Measurements from ENCODE around the gene DDIT3.

The DDIT3 gene

GRCh38 chr12:57485695-57486094, 34.6 kb downstream of the DDIT3 start:
- DNase-seq (ENCODE audit: low read depth in 3 of 3) = no peak

- no peak for DNase-seq (ENCODE audit: low read depth in 3 of 3)
Measured at GRCh38 chr12:57483466-57483865, 36.8 kb downstream of the DDIT3 start.

- no peak for DNase-seq (ENCODE audit: low read depth in 3 of 3)
Measured at GRCh38 chr12:57481671-57482070, 38.6 kb downstream of the DDIT3 start.

- peak in 1 of 3 experiments; percentile 23 for DNase-seq (ENCODE audit: low read depth in 3 of 3)
Measured at GRCh38 chr12:57479376-57480115, 40.8 kb downstream of the DDIT3 start, which contains the start of gene ARHGAP9. Gene ARHGAP9 (minus strand): TSS chr12:57479866. CDS start chr12:57479406, 460 bp downstream.

GRCh38 chr12:57479043-57479375, 41.3 kb downstream of the DDIT3 start:
- DNase-seq (ENCODE audit: low read depth in 3 of 3) = no peak

- no peak for DNase-seq (ENCODE audit: low read depth in 3 of 3)
Measured at GRCh38 chr12:57477710-57478681, 42.3 kb downstream of the DDIT3 start.

- DNase-seq (ENCODE audit: low read depth in 3 of 3) = no peak
Measured at GRCh38 chr12:57476993-57477709, 43.2 kb downstream of the DDIT3 start.

GRCh38 chr12:57476162-57476992, 43.9 kb downstream of the DDIT3 start:
- peak; percentile 55 to 80 (median 55) for DNase-seq (ENCODE audit: low read depth in 3 of 3)

GRCh38 chr12:57475271-57476161, 44.8 kb downstream of the DDIT3 start:
- no peak for DNase-seq (ENCODE audit: low read depth in 3 of 3)

GRCh38 chr12:57474862-57475261, 45.5 kb downstream of the DDIT3 start:
- no peak for DNase-seq (ENCODE audit: low read depth in 3 of 3)

GRCh38 chr12:57474430-57474829, 45.9 kb downstream of the DDIT3 start:
- no peak for DNase-seq (ENCODE audit: low read depth in 3 of 3)

- no peak for DNase-seq (ENCODE audit: low read depth in 3 of 3)
Measured at GRCh38 chr12:57473886-57474285, 46.4 kb downstream of the DDIT3 start.

GRCh38 chr12:57473392-57473791, 46.9 kb downstream of the DDIT3 start:
- DNase-seq (ENCODE audit: low read depth in 3 of 3) = no peak

- no peak for DNase-seq (ENCODE audit: low read depth in 3 of 3)
Measured at GRCh38 chr12:57472391-57472790, 47.9 kb downstream of the DDIT3 start.

GRCh38 chr12:57471661-57472060, 48.7 kb downstream of the DDIT3 start:
- DNase-seq (ENCODE audit: low read depth in 3 of 3) = no peak

GRCh38 chr12:57470970-57471656, 49.2 kb downstream of the DDIT3 start:
- DNase-seq (ENCODE audit: low read depth in 3 of 3) = no peak

GRCh38 chr12:57470286-57470969, 49.9 kb downstream of the DDIT3 start:
- no peak for DNase-seq (ENCODE audit: low read depth in 3 of 3)

- DNase-seq (ENCODE audit: low read depth in 3 of 3) = no peak
Measured at GRCh38 chr12:57469296-57470164, 50.8 kb downstream of the DDIT3 start.

Measured in stimulated activated CD4-positive, alpha-beta T cell treated with anti-CD3 and anti-CD28 coated beads, TNF-alpha, amount 100 ng/mL, for 24 hours (primary cell).